Activated CD4-positive, alpha-beta T cell treated with anti-CD3 and anti-CD28 coated beads, Interleukin-10, Interleukin-2, amounts not matched to agents 100 ng/mL and 50 ng/mL, durations not matched to agents 16 hours and 8 hours (primary cell): ENCODE measurements around the gene SLC40A1.

ENCODE experiments used
- DNase-seq: peaks from one replicate; pipeline ENCODE4 v3.0.0-alpha.2; 2020

The SLC40A1 gene

DNA sequence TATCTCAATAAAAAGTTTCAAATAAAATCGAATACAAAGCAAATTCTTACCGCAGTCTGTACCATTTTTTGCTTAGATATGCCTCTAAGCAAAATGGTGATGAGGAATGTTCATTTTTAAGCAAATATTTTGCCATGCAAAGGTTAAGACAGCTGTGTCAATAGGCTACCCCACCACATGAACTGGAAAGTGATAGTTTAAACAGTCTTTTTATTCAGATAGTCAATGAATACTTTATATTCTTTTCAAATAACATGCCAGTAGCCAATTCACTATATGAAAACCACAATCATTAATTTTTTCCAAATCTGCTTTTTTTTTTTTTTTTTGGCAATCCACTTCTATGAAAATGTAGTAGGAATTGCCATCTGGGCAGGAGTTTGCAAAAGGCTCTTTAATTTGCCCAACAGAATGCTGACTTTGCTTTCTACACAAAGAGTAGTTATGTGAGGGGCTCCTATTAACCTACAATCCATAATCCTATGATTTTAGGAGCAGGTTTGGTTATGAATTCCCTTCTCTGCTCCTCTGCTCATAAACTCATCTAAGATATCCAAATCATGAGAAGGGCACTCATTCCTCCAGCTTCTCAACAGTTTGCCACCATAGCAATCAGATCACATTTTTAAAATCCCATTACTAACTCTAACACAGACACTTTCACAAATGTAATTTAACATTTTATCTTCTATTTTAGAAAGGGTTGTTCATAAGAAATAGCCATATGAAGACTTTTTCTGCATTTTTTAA, 69.2 kb downstream of the SLC40A1 start:
- no peak for DNase-seq
